Cardiac fibroblast (primary cell): Measurements from ENCODE around the gene MMS19.
A peak's percentile ranks its signal among the peaks of the same experiment; 100 is the strongest.

Experiments
- DNase-seq, 2 donors: peaks; one replicate each; pipeline versions ENCODE4 v3.0.0 to v3.0.0-alpha.2; 2010; ENCODE audit warnings: low read depth in 2 of 2
- H3K4me3 ChIP-seq, 2 donors: replicated peaks in 1 of 2; 1 replicate in 1 of 2; 2 replicates in 1 of 2; pipeline ENCODE4 v1.5.1; 2011; ENCODE audit warnings: low read depth in 2 of 2, low read length in 2 of 2, mild to moderate bottlenecking in 2 of 2, moderate library complexity in 1 of 2
- CTCF ChIP-seq: IDR thresholded peaks from one replicate; pipeline ENCODE4 v1.5.1; 2011; ENCODE audit warnings: low read depth, mild to moderate bottlenecking, low read length, inconsistent platforms

Gene MMS19

GRCh38 chr10:97503406-97503805 lies 5.2 kb upstream of the MMS19 start:
- peak in 1 of 2 donors; percentile 34 for DNase-seq
- no peak for TF ChIP-seq CTCF
- H3K4me3 ChIP-seq: no peak overlapping the region

- TF ChIP-seq CTCF: no peak
- H3K4me3 ChIP-seq: no peak overlapping the region
- no peak for DNase-seq
Observed at GRCh38 chr10:97502916-97503315, 4.7 kb upstream of the MMS19 start.

- H3K4me3 ChIP-seq: peak overlapping the region; percentile 69 to 88
- DNase-seq: no peak
- no peak for TF ChIP-seq CTCF
Observed at GRCh38 chr10:97500297-97500575, 2.0 kb upstream of the MMS19 start.

- no peak for TF ChIP-seq CTCF
- peak; percentile 72 to 82 for DNase-seq
Observed at GRCh38 chr10:97499561-97500296, 1.5 kb upstream of the MMS19 start.

GRCh38 chr10:97498841-97499560 lies 779 bp upstream of the MMS19 start, which contains the start of gene UBTD1:
Gene UBTD1 (plus strand): TSS chr10:97498924. CDS start chr10:97499204, 280 bp downstream.
- peak within 1 kb of the TSS; percentile 69 to 99 for H3K4me3 ChIP-seq
- TF ChIP-seq CTCF: no peak
- peak; percentile 33 to 54 for DNase-seq

More at GRCh38 chr10:97499561-97500296, 1.5 kb upstream of the MMS19 start:
- H3K4me3 ChIP-seq: peak overlapping the region; percentile 69 to 88

- DNase-seq: peak; percentile 82 to 84
- peak overlapping the region; percentile 69 to 99 for H3K4me3 ChIP-seq
- TF ChIP-seq CTCF: no peak
Observed at GRCh38 chr10:97497572-97498075, 598 bp downstream of the MMS19 start.
